ENCODE measurements around the gene DIO3.

Gene DIO3

DNA sequence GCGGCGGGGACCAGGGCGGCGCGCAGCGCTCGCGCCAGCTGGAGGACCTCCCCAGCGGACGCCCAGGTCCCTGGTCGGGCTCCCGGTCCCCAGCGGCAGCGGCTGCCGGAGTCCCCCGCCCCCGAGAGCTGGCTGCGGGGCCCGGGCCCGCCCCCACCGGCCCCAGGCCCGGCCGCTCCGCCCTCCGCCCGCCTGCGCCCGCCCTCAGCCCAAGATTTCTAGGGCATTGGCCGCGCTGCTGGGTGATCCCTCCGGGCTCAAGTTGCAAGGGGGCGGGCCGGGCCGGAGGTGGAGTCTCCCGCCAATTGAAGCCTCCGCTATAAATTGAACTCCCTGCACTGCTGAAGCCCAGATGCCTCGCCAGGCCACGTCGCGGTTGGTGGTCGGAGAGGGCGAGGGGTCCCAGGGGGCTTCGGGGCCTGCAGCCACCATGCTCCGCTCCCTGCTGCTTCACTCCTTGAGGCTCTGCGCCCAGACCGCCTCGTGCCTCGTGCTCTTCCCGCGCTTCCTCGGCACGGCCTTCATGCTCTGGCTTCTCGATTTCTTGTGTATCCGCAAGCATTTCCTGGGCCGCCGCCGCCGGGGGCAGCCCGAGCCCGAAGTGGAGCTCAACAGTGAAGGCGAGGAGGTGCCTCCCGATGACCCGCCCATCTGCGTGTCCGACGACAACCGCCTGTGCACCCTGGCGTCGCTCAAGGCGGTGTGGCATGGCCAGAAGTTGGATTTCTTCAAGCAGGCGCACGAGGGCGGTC lies at the start of gene DIO3:
TSS of gene DIO3 (plus strand) at position 351 of the 752 bp plus-strand sequence.
- DNase-seq (ENCODE audit: extremely low read depth in 1 of 2, low read depth in 1 of 2): no peak

DNA sequence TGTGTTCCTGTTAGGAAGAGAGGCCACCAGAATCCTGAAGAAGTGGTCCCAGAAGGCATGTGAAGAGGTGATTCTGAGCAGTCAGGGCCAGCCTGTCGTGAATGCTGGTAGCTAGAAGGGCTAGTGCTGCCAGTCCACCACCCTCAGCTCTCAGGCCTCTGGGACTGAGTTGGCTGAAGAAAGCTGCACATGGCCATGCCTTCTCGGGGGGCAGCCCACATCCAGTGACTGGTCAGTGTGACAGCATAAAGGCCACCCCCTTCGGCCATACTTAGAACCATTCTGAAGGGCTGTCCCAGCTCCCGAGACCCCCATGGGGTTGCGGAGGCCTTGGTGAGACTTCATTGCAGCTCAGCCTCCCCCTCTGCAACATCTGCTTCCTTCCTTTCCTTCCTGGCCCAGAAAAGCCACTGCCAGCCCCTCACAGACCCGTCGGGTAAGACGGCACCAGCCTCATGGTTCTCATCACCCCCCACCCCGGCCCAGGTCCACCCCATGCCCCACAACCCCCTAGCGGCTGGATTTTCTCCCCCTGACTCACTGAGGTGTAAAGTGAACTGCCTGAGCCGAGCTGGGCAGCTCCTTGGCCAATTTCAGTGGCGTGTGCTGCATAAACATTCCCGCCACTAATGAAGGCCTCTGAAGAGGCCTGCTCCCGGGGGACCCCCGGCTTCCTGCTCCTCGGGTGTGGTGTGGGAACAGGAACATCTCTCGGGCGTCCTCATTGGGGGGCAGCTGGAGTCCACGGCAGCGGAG lies 49.5 kb upstream of the DIO3 start:
- no peak for DNase-seq (ENCODE audit: extremely low read depth in 1 of 2, low read depth in 1 of 2)

DNA sequence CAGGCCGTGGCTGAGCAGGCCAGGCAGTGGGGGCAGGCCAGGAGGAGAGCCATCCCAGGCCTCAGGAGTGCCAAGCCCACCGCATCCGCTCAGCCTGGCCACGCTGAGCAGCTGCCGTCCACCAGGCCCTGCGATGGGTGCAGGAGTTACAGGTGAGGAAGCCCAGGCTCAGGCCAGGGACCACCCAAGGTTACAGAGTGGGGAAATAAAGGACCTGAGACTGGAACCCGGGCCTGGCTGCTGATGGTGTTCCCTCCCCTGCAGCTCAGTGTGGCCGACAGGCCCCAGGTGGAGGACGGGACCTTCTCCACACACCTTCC lies 49.0 kb upstream of the DIO3 start:
- DNase-seq (ENCODE audit: extremely low read depth in 1 of 2, low read depth in 1 of 2): no peak

DNA sequence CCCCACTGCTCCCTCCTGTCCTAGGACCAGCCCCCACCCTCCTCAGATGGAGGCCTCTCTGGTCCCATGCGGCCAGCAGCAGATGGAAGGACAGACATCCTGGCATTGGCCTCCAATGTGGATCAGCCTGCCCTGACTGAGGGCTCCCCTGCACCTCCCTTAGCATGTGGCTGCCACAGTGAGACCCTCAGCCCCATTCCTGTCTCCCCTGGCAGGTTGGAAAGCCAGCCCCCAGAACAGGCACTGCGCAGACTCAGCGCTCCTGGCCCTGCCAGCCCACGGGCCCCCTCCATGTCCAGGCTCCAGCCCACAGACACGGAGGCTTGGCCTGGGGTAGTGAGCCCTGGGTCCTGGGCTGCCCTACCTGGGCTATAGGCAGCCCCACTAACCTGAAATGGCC lies 47.2 kb upstream of the DIO3 start:
- DNase-seq (ENCODE audit: extremely low read depth in 1 of 2, low read depth in 1 of 2): no peak

DNA sequence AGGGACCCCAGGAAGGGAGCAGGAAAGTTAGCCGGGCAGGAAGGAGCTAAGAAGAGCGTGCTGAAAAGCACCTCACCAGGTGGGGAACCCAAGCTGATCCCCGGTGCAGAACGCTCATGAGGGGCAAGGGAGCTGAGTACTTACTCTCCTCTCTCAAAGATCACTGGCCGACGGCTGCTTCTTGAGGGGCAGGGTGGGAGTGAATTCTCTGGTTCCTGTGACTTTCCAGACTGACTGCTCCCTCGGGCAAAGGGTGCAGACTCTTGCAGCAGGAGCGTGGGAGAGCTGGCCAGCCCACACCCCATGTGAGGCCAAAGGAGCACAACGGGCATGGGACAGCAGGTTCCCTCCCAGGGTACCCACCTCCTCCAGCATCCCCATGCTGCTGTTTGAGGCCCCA lies 44.9 kb upstream of the DIO3 start:
- DNase-seq (ENCODE audit: extremely low read depth in 1 of 2, low read depth in 1 of 2): no peak

DNA sequence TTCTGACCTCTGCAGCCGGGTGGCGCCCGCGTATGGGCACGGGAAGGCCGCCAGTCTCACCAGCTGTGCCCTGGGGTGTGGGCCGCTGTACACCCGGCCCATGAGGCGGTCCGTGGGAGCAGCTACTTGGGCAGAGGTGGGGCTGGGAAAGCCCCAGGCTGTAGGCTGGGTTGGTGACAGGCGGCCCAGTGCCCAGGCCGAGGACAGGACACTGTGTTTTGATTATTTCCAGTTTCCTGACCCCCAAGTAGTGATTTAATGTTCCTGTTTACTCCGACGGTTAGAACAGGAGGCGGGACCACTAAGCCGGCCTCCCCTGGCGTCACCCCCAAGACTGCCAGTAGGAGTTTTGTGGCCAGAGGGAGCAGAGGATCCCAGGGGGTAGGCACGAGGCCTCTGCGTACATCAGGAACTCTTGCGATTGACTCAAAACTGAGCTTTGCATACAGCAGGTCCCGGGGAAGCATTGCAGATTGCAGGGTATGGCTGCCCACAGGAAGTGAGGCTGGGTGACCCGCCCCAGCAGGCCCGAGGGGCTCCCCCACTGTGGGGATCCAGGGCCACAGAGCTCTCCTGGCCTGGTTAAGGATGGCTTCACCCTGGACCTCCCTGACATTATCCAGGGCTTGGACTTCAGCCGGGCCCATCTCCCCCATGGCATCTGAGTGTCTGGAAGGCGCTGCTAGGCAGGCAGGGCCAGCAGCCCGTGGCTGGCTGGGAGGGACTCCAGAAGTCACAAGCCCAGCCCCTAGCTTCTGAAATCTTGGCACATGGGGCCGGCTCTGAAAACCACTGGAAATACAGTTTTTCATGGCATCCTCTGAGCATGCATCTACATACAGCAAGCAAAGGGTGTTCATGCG lies 42.5 kb upstream of the DIO3 start:
- DNase-seq (ENCODE audit: extremely low read depth in 1 of 2, low read depth in 1 of 2): no peak

DNA sequence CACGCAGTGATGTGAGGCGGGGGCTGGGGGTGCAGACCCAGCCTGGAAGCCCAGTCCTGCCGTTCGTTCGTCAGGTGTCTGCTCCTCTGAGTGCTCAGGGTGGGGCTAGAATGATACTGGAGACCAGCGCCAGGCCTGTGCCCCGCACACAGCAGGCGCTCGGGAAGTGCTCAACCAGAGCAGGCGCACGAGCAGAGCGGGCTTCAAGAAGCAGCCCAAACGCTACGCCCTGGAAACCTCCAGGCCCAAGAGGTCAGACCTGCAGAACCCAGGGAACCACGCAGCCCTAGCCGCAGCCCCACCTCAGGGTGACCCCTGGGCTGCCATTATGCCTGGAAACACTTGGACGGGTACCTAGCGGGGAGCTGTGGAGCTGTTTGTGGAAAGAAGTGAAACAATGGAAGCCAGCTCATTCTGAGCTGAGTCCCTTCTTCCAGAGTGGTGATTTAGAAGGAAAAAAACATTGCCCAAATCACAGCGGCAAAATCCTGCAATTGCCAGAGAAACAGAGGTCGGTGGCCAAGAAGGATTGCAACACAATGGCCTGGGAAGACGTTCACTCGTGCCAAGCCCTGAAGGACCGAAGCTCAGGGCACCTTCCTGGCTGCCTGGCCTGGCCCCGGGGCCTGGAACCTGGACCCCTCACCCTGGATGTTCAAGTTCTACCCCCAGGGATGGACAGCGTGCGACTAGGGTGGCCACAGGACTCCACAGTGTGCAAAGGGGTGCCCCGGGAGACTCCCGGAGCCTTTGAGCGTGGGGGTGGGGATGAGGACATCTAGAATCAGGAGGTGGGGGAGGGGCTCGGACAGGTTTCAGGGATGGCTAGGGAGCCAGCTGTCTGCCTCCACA lies 40.4 kb upstream of the DIO3 start:
- DNase-seq (ENCODE audit: extremely low read depth in 1 of 2, low read depth in 1 of 2): no peak

DNA sequence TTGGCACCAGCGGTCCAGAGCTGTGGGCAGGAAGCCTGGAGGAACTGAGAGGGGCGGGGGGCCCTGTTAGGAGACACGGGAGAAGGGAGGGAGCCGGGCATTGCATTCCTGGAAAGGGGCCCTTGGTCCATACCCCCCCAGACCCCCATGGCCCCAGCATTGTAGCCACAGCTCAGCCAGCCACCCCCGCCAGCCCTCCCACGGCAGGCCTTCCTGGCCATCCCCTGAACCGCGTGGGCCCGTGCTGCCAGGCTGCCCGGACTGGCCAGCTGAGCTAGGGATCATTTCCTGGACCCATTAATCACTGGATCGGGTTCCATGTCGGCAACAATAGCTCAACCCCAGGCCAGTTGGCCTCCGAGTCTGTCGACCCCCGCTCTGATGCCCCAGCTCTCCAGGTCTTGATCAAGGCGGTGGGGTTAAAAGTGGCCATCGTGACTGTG lies 39.8 kb upstream of the DIO3 start:
- DNase-seq (ENCODE audit: extremely low read depth in 1 of 2, low read depth in 1 of 2): no peak

DNA sequence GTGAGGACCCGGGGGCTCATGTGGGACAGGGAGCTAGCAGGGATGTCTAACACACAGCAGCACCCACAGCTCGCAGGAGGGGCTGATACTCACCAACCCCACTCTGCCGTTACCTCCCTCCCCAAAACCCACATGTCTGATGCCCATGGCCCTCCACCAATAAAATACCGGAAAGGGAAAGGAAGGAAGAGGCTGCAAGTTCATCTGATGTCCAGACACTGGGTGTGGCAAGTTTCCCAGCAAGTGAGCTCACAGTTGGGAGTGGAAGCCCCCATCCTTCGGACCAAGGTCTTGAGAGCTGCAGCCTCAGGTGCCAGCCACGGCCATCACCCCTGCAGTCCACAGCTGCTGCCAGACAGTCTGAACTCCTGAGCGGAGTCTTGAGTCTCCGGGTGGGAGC lies 39.3 kb upstream of the DIO3 start:
- DNase-seq (ENCODE audit: extremely low read depth in 1 of 2, low read depth in 1 of 2): no peak

DNA sequence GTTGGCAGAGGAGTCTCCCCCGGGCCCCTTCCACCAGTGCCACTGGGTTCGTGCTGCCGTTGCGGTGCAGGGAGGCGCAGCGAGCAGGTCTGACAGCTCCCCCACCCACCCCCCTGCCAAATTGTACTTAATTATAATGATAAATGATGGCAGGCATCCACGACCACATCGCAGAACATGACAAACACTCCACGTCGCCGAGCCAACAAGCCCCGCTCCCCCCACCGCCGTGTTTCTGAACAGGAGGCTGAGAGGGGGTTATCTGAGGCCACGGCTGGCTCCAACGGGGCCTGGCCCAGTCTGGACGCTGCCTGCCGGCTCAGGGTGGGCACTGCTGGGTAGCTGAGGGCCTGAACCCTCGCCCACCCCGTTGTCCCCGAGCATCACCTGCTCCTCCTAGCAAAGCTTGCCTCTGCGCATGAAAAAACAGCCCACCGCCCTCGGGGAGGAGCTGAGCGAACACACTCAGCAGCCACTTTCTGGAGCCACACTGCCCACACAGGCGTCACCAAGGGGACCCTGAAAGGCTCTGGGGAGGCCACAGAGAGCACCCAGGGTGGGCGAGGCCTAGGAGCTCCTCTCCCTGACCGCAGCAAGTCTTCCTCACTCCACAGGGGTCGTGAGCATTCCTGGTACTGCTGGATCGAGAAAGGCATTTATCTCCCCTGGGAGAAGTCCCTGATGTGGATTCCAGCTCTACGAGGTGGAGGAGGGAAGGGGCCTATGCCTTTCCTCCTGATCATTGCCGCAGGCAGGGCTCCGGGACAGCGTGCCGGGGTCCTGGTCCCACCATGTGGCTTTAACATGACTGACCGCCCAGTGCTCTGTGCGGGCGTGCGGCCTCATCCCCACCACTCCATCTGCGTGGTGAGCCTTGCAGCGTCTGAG lies 35.4 kb upstream of the DIO3 start:
- DNase-seq (ENCODE audit: extremely low read depth in 1 of 2, low read depth in 1 of 2): no peak

DNA sequence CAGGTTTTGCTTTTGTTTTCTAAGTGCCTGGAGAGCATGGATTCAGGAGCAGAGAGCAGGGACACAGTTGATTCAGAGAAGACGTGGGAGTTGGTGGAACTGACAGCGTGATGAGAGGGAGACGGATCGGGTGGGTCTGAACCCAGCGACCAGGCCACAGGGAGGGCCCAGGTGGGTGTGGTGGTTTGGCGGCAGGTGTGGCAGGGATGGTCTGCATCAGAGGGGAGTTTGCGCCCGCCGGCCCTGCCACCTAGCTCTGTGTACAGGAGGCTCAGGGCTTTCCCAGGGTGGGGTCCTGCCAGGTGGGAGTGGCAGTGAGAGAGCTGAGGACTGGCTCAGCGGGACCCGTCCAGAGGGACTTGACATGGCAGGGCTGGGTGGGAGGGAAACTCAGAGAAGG lies 33.3 kb upstream of the DIO3 start:
- no peak for DNase-seq (ENCODE audit: extremely low read depth in 1 of 2, low read depth in 1 of 2)

DNA sequence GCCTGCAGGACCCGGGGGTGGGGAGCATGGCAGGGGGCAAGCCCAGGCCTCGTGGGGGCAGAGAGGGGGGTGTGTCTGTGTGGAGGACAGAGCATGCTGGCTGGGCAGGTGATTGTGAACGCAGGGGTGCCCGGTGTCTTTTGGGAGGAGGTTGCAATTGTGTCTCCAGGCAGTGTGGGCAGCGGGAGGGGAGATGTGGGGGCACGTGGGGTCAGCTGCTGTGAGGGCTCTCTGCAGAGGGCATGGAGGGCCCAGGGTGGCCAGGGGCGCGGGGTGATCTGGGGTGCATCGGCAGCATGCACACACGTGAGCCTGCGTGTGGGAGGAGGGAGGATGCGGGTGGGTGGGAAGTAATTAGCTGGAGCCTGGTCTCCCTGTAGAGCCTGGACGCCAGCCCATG lies 32.2 kb upstream of the DIO3 start:
- DNase-seq (ENCODE audit: extremely low read depth in 1 of 2, low read depth in 1 of 2): no peak

DNA sequence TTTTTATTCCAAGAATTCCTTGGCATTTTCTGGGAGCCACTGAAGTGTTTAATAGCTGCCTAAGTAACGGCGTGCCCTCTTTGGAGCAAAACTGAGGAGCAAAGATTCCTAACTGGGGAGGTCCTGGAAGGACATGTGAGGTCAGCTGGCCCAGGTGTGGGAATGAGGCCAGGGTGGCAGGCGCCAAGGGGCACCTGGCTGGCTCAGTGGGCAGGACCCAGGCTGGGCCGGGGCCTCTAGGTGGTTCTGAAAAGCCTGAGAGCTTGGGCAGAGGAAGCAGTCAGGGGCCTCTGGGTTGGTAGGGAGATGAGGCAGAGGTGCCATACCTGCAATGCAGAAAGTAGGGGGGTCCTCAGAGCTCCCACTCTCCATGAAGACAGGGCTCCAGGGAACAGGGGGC lies 27.1 kb upstream of the DIO3 start:
- no peak for DNase-seq (ENCODE audit: extremely low read depth in 1 of 2, low read depth in 1 of 2)

DNA sequence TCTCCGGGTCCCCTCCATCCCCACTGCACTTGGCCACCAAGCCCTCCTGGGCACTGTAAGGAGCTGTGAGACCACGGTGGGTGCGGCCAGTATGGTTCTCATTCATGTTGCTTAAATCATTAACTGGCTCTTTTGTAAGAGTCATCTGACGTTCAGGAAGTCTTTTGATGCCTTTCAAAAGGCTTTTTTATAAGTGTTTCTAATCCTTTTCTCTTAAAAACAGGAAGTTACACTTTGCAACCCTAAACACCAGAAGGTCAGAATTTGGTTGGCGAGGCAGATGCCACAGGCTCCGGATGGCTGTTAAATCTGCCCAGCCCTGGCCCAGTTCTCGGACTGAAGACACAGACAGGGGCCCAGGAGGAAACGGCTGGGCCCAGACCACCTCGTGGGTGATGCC lies 26.1 kb upstream of the DIO3 start:
- no peak for DNase-seq (ENCODE audit: extremely low read depth in 1 of 2, low read depth in 1 of 2)

DNA sequence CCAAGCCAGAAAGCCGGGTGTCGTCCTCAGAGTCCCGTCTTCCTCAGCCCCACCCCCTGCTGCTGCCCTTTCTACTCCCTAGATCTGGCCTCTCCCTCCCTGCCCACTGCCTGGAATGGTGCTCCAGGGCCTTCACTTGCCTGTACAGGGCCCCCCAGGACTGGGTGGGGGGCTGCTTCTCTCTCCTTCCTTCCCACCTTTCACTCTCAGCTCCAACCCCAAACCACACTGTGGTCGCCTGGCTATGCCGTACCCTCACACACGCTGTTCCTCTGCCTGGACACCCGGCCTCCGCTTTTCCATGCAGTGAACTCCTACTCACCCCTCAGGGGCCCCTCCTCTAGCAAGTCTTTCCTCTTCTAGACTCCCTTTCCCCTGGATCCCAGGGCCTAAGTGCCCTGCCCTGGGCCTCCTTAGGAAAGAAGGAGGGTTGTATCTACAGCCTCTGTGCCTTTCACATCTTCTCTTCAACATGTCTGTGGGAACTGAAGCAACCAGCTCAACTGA lies 25.5 kb upstream of the DIO3 start:
- DNase-seq (ENCODE audit: extremely low read depth in 1 of 2, low read depth in 1 of 2): no peak

DNA sequence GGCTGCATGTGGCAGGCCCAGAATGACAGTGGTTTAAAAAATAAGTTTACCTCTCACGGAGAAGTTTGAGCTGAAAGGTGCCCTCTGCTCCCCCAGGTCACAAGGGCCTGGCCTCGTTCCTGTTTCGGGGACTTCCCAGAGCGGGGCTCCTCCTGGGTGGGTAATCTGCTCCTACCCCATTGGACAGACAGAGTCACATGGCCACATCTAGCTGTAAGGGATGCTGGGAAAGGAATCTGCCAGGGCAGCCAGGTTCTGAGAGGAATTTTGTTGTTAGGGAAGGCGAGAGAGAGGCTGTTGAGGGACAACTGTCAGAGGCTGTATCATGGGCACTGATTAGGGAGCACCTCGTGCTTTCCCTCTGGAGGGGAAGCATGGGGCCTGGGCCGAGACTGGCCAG lies 24.0 kb upstream of the DIO3 start:
- no peak for DNase-seq (ENCODE audit: extremely low read depth in 1 of 2, low read depth in 1 of 2)

DNA sequence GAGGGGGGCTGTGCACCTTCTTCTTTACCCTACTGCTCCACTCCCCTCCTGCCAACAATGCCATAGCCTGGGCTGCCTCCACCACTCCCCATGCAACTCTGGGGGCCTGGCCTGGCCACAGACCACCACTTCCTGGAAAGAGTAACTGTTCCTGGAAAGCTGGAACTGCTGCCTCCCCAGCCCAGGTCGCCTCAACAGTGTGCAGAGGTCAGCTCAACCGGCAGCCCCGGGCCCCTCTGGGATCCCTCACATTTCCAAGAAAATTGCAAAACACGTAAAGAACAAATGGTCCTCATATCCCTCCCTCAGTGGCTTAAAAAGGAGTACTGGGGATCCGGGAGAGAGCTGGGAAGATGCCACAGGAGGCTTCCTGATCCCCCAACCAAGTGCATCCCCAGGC lies 22.4 kb upstream of the DIO3 start:
- DNase-seq (ENCODE audit: extremely low read depth in 1 of 2, low read depth in 1 of 2): no peak

DNA sequence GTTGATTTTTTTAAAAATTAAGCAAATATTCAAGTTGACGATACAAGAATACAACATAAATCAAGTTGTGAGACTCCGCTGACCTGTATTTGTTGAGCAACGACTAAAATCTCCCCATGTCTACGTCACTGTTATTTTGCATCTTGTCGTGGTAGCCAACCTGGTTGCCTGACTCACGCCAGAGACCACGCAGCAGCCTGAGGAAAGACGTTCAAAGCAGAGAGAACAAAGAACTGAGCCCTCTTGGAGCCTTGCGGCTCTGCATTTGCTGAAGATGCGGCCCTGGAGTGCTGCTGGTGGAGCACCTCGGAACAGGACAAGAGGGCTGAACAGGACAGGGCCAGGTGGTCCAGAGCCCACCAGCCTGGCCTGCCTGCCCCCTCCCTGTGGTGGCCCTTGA lies 21.4 kb upstream of the DIO3 start:
- no peak for DNase-seq (ENCODE audit: extremely low read depth in 1 of 2, low read depth in 1 of 2)
